ENCODE data around the gene LEP. TPM values are rescaled to one million over a fixed set of nuclear protein-coding genes. Genes with fewer than 3 reads are reported as not detected.
A peak's percentile ranks its signal among the peaks of the same experiment; 100 is the strongest.

Gene LEP
- total and polyA plus RNA-seq, 9 of the 15 experiments (the other 6 are each of a cell fraction or from before 2014, with no cell fraction given) = not detected

GRCh38 chr7:128204455-128204854 is 36.6 kb upstream of the LEP start (continued):
- no peak for TF ChIP-seq NR4A1 (CRISPR knock-in tag; IDR thresholded peaks at IDR 0.05)
- TF ChIP-seq NR4A1 (tag; IDR thresholded peaks at IDR 0.05) = no peak
- TF ChIP-seq YBX1 (IDR thresholded peaks at IDR 0.05) = no peak
- peak; percentile 64 for TF ChIP-seq NFIC (IDR thresholded peaks at IDR 0.05)
- no peak for TF ChIP-seq ZKSCAN1 (IDR thresholded peaks at IDR 0.05; ENCODE audit: low read depth, low read length)
- TF ChIP-seq ESRRB (CRISPR knock-in tag; IDR thresholded peaks at IDR 0.05; ENCODE audit: borderline replicate concordance) = no peak
- TF ChIP-seq KDM2B (CRISPR knock-in tag; IDR thresholded peaks at IDR 0.05) = no peak
- TF ChIP-seq TARDBP (IDR thresholded peaks at IDR 0.05) = no peak
- TF ChIP-seq ZNF449 (CRISPR knock-in tag; IDR thresholded peaks at IDR 0.05) = no peak
- TF ChIP-seq SRF (CRISPR knock-in tag; IDR thresholded peaks at IDR 0.05) = no peak
- TF ChIP-seq SIRT6 (IDR thresholded peaks at IDR 0.05; ENCODE audit: low read depth, low read length) = no peak
- TF ChIP-seq ZNF232 (CRISPR knock-in tag; IDR thresholded peaks at IDR 0.05) = no peak
- TF ChIP-seq ZNF165 (CRISPR knock-in tag; IDR thresholded peaks at IDR 0.05; ENCODE audit: borderline replicate concordance) = no peak
- TF ChIP-seq ASH1L (IDR thresholded peaks at IDR 0.05; ENCODE audit: borderline replicate concordance, low read depth, partially characterized antibody) = no peak
- TF ChIP-seq MAFG (tag; conservative IDR thresholded peaks at IDR 0.05) = no peak
- TF ChIP-seq CAMTA2 (CRISPR knock-in tag; conservative IDR thresholded peaks at IDR 0.05) = no peak
- TF ChIP-seq PHF21A (IDR thresholded peaks at IDR 0.05; ENCODE audit: borderline replicate concordance, low read depth) = no peak
- TF ChIP-seq TAF1 (IDR thresholded peaks at IDR 0.05; ENCODE audit: control insufficient read depth, extremely low read depth, insufficient read depth, low read length, severe bottlenecking) = no peak
- TF ChIP-seq MCM3 (IDR thresholded peaks at IDR 0.05) = no peak
- TF ChIP-seq ZNF644 (tag; IDR thresholded peaks at IDR 0.05; ENCODE audit: low read depth) = no peak
- no peak for TF ChIP-seq KDM4B (IDR thresholded peaks at IDR 0.05; ENCODE audit: borderline replicate concordance in 2 of 2, low read depth in 1 of 2)
